Embryonic facial prominence (tissue), 1 donor: ENCODE results near the gene KLF2.

Experiments used
- DNase-seq: peaks from one replicate; pipeline ENCODE4 v3.0.0-alpha.2; 2016; ENCODE audit errors: extremely low spot score

Gene KLF2

GRCh38 chr19:16363852-16364230 is 39.2 kb downstream of the KLF2 start:
- no peak for DNase-seq

- no peak for DNase-seq
These were observed 39.7 kb downstream of the KLF2 start for GRCh38 chr19:16364231-16364865.

- DNase-seq = no peak
These were observed 40.8 kb downstream of the KLF2 start for GRCh38 chr19:16365300-16365996.

- no peak for DNase-seq
These were observed 41.4 kb downstream of the KLF2 start for GRCh38 chr19:16366056-16366432.

GRCh38 chr19:16366433-16367260 is 42.0 kb downstream of the KLF2 start:
- DNase-seq = no peak

- DNase-seq = no peak
These were observed 42.6 kb downstream of the KLF2 start for GRCh38 chr19:16367261-16367683.

- DNase-seq = no peak
These were observed 44.0 kb downstream of the KLF2 start for GRCh38 chr19:16368385-16369305.

- no peak for DNase-seq
These were observed 44.7 kb downstream of the KLF2 start for GRCh38 chr19:16369306-16369663.

GRCh38 chr19:16369664-16370576 is 45.3 kb downstream of the KLF2 start:
- DNase-seq = no peak

GRCh38 chr19:16370641-16371391 is 46.2 kb downstream of the KLF2 start:
- no peak for DNase-seq

GRCh38 chr19:16371540-16371986 is 46.9 kb downstream of the KLF2 start:
- DNase-seq = no peak

- DNase-seq = no peak
These were observed 47.7 kb downstream of the KLF2 start for GRCh38 chr19:16372065-16372915.

- no peak for DNase-seq
These were observed 48.5 kb downstream of the KLF2 start for GRCh38 chr19:16373079-16373478.

- no peak for DNase-seq
These were observed 48.9 kb downstream of the KLF2 start for GRCh38 chr19:16373532-16373931.

GRCh38 chr19:16373989-16374388 is 49.4 kb downstream of the KLF2 start:
- DNase-seq = no peak

GRCh38 chr19:16374436-16374835 is 49.8 kb downstream of the KLF2 start:
- DNase-seq = no peak

GRCh38 chr19:16375157-16375935 is 50.7 kb downstream of the KLF2 start:
- no peak for DNase-seq

- DNase-seq = no peak
These were observed 51.2 kb downstream of the KLF2 start for GRCh38 chr19:16375936-16376185.
